RPMI7951 (cell line): ENCODE data around the gene KCNJ18. TPM values are rescaled to one million over a fixed set of nuclear protein-coding genes. Genes with fewer than 3 reads are reported as not detected.
"Not testable (repeated sequence)": the region's sequence is repeated elsewhere in the genome, so short reads cannot be mapped to it uniquely, and the experiment has no call there.

Source experiments
- DNase-seq: peaks from one replicate; pipeline ENCODE4 v3.0.0-alpha.2; 2012; ENCODE audit warnings: low read depth
- total RNA-seq: library from RNA; depleted of rRNA; stranded (reverse); fragments of >200 nt; shearing (Covaris generic); gene quantifications from 2 replicates; pipeline ENCODE4 v1.2.3, GENCODE V29; 2014

Gene KCNJ18
- total RNA-seq, 1 experiment from 2014 or later: not detected

- not testable (repeated sequence) for DNase-seq
These were observed 10.8 kb downstream of the KCNJ18 start for GRCh38 chr17:21702940-21703640.

- not testable (repeated sequence) for DNase-seq
These were observed 11.9 kb downstream of the KCNJ18 start for GRCh38 chr17:21703891-21704872.

- no peak for DNase-seq
These were observed 12.8 kb downstream of the KCNJ18 start for GRCh38 chr17:21705021-21705601.

DNA sequence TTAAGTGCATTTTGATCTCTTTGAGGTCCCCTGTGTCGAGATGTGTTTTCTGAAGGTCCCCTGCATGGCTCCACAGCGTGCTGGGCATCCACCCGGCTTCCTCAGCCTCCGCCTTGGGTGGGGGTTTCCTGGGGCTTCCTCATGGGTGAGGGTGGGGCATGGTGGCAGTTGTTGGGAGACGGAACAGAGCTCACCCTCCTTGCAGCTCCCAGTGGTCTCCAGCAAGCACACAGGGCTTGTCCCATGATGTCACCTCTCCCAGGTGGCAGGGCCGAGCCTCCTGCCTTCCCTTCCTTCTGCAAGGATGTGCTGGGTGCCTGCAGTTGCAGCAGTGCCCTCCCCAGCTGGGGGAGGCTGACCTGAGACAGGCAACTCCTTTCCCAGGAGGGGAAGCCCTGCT is 13.4 kb downstream of the KCNJ18 start:
- not testable (repeated sequence) for DNase-seq

DNA sequence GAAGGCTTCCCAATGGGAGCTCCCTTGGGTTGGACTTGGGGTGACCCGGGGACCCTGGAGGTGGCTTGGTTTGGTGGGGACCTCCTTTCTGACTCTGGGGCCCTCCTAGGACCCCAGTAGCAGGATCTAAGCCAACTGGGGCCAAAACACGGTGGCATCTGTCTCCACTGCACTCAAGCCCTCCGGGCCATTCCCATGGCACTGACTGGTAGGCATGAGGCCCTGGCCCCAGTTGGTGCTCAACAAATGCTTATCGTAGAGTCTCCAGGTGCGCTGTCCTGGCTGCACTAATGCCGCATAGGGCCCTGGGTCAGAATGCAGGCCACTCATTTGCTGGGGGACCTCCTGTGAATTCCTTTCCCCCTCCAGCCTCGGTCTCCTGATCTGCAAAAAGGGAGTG is 14.2 kb downstream of the KCNJ18 start:
- DNase-seq: not testable (repeated sequence)

DNA sequence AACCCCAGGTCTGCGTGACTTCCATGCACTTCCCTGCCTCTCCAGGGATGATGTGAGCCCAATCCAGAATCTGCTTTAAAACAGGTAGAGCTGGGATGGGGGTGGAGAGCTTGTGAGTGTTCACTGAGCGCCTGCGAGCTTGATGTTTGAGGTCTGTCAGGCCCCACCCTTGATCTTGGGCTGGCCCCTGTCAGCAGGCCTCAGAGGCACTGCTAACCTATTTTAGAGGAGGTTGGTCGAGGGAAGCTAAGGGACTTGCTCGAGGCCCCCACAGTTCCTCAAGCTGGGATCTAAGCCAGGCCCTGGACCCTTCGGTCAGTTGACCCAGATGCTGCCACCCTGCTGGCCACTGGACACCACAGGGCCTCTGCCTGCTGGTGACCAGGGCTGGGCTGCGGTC is 14.8 kb downstream of the KCNJ18 start:
- DNase-seq: not testable (repeated sequence)

DNA sequence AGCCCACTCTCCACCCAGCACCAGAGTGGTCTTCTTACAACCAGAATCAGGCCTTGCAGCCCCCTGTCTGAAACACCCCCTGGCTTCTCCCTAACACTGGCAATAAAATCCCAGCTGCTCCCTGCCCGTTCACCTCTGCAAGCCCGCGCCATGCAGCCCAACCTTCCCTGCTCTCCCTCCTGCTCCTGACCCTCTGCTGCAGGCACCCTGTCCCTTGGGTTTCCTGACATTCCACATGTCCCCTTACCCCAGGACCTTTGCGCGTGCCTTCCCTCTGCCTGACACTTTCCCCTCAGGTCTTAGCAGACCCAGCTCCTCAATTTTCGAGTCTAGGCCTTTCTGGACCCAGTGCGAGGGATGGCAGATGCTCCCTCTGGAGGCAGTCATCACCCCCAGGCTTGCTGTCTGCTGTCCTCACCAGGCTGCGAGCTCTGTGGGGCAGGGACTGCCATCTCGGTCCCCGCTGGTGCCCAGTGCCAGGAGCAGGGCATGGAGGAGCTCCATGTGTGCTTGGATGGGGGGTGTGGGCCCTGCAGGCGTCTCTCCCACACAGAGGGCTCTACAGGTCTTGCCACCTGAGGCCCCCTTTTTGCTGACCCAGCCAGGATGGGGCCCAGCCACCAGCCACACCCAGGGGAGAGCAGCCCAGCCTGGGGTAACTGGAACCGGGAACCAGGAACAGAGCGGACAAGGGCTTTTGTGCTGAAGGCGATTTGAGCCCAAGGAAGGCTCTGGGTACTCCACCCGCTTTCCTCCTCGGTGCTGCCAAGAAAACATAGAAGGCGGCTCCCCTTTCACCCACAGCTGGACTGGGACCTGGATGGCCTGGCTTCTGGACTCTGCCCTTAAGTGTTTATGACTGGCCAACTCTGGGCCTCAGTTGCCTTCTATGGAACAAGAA is 15.6 kb downstream of the KCNJ18 start:
- DNase-seq: not testable (repeated sequence)

GRCh38 chr17:21708612-21709535 is 16.6 kb downstream of the KCNJ18 start:
- DNase-seq: not testable (repeated sequence)

DNA sequence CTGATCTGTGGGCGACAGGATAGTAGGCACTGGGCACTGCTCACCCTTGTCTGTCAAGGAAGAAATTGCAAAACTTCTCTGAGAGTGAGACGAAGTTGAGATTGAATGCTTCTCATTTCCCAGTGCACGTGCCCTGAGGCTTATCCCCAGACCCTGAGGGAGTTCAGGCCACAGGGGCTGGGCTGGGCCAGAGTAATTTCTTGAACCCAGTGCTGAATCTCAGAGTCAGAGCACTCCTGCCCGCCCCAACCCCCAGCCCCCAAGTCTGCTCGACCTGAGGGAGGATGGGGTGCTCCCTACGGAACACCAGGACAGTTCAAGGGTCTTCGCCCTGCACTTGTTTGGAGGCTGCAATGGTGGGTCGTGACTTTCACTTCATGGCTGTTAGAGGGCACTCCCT is 17.7 kb downstream of the KCNJ18 start:
- DNase-seq: not testable (repeated sequence)

DNA sequence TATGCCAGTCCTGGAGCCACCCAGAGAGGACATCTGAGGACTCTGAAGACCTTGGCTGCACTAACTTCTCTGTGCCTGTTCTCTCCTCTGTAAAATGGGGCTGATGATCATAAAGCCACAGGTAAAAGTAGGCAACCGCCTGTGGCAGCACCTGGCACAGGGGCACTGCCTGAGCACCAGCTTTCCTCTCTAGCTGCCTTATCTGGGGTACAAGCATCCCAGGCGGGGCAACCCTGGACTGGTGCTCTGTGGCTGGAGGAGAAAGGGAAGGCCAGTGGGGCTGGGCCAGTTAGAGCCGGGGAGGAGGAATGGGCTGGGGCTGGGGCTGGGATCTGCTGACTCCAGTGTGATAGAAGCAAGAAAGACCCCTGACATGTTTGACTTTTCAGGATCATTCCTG is 18.2 kb downstream of the KCNJ18 start:
- DNase-seq: not testable (repeated sequence)

GRCh38 chr17:21711182-21711581 is 18.9 kb downstream of the KCNJ18 start:
- no peak for DNase-seq

- not testable (repeated sequence) for DNase-seq
These were observed 20.7 kb downstream of the KCNJ18 start for GRCh38 chr17:21713020-21713419.

- not testable (repeated sequence) for DNase-seq
These were observed 21.3 kb downstream of the KCNJ18 start for GRCh38 chr17:21713631-21714030.

- not testable (repeated sequence) for DNase-seq
These were observed 22.4 kb downstream of the KCNJ18 start for GRCh38 chr17:21714676-21715075.

DNA sequence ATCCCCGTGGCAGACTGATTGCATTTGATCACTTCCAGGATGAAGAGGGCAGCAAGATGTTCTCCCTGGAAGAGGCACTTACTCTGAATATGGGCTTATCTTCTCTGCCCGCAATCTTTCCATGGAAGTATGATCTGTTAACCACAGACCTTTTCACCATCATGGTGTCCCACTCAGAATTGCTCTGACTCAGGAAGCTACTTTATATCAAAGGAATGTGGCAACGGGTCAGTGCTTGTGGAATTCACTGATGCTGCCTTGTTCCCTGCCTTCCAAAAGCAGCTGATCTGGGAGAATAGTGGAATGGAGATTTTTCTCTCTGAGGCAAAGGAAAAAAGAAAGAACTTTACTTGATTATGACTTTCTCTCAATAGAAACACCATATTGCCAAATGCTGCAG is 23.6 kb downstream of the KCNJ18 start:
- not testable (repeated sequence) for DNase-seq

DNA sequence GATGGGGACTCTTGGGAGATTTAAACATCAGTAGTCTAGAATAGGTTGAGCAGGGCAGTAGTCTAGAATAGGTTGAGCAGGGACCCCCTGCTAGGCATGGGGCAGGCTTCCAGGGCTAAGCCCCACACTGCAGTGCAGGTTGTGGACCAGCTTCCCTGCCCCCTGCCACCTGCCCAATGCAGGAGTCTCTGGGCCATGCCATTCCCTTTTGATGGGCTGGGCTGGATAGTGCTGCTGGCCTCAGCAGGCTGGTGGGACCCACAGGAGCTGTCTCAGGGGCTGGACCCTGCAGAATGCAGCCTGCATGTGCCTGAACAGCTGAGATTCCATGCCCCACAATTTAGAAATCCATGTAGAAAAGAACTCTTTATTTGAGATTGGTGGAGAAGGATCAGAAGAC is 26.6 kb downstream of the KCNJ18 start:
- DNase-seq: not testable (repeated sequence)

DNA sequence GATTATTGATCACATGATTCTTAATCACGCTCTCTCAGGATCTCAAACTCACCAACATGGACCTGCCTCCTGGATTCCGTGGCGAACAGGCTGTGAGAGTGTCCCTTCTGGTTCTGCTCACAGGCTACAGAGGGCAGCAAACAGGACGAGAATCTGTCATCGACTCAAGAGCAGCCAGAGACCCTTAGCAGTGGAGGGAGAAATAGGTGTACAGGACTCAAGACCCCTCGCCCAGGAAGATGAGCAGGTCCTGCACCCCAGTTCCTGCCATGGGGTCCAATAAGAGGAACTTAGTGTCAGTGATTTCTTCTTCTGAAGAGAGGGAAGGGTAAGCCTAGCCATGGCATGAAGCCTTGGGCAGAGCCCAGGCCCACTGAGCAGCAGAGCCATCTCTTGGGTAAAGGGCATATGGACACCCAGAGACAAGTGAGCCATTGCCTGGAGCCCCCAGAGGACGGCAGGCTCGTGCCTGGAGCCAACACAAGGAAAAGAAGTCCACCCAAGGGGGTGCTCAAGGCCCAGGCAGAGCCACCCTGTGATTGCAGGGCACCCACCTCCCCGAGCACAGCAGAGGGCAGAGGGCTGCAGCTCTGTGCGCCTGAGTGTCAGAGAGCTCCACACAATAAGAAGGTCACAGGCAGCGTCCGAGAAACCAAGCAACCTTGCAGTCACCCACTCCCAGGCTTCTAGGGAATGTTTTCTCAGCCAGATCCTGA is 27.3 kb downstream of the KCNJ18 start:
- DNase-seq: not testable (repeated sequence)

GRCh38 chr17:21720566-21720965 is 28.2 kb downstream of the KCNJ18 start:
- not testable (repeated sequence) for DNase-seq

GRCh38 chr17:21722268-21722667 is 29.9 kb downstream of the KCNJ18 start:
- DNase-seq: not testable (repeated sequence)
